Measurements from ENCODE around the gene DCT.

- TF ChIP-seq, protein P1, sequence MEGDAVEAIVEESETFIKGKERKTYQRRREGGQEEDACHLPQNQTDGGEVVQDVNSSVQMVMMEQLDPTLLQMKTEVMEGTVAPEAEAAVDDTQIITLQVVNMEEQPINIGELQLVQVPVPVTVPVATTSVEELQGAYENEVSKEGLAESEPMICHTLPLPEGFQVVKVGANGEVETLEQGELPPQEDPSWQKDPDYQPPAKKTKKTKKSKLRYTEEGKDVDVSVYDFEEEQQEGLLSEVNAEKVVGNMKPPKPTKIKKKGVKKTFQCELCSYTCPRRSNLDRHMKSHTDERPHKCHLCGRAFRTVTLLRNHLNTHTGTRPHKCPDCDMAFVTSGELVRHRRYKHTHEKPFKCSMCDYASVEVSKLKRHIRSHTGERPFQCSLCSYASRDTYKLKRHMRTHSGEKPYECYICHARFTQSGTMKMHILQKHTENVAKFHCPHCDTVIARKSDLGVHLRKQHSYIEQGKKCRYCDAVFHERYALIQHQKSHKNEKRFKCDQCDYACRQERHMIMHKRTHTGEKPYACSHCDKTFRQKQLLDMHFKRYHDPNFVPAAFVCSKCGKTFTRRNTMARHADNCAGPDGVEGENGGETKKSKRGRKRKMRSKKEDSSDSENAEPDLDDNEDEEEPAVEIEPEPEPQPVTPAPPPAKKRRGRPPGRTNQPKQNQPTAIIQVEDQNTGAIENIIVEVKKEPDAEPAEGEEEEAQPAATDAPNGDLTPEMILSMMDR (IDR thresholded peaks at IDR 0.05), result peak; percentile 59 to 78 (median 66)
- no peak for TF ChIP-seq POLR2A (IDR thresholded peaks at IDR 0.05)
Measured at GRCh38 chr13:94416454-94417080, 62.9 kb downstream of the DCT start.
